HG02885 (cell line): Measurements from ENCODE around the gene SMIM36.
"Not testable (repeated sequence)": the region's sequence is repeated elsewhere in the genome, so short reads cannot be mapped to it uniquely, and the experiment has no call there.

ENCODE experiments used
- ATAC-seq: cut with Tn5 transposase; IDR thresholded peaks from one replicate; pipeline ENCODE4 v1.9.1; 2021; ENCODE audit warnings: mild to moderate bottlenecking; ENCODE audit not compliant: unreplicated experiment, poor library complexity

The SMIM36 gene

DNA sequence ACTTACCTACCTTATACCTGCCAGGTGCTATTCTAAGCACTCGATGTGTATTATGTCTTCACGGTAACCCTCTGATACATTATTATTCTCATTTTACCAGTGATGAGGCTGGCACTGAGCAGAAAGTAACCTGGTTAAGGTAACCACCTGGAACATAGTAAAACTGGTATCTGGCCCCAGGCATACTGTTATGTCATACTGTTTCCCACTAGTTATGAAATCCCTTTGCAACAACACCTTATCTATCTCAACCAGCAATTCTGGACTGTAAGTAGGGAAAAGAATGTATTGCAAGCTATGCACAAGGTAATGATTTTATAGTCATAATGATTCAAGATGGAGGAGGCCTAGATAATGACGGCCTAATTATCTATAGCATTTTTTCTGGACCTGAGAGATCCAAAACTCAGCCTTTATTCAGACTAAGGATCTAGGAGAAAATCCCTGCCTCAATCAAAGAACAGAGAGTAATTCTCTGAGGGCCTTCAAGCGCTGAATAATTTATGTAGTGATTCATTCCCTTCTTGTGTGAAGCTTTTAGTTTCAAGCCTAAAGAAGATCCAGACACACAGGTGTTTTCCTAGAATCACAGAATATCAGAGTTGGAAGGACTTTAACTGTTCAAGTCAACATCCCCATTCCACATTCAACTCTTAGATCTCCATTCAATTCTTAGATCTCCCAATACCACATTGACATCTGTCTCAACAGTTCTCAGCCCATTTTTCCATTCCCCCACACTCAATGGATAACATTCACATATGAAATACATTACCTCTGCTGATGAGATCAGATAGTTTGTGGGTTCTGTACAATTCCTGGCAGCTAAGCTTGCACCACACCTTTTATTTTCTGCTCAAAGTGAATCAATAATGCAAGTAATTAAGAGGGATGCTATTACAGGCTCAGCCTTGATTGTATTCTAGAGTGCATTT, 74.8 kb downstream of the SMIM36 start:
- peak; percentile 23 for ATAC-seq

GRCh38 chr17:55435408-55435807, 75.8 kb downstream of the SMIM36 start:
- ATAC-seq: no peak

GRCh38 chr17:55434721-55435120, 76.5 kb downstream of the SMIM36 start:
- ATAC-seq: no peak

- no peak for ATAC-seq
Measured at GRCh38 chr17:55433629-55434422, 77.4 kb downstream of the SMIM36 start.

GRCh38 chr17:55433029-55433628, 78.1 kb downstream of the SMIM36 start:
- no peak for ATAC-seq

GRCh38 chr17:55432358-55433028, 78.8 kb downstream of the SMIM36 start:
- ATAC-seq: no peak

DNA sequence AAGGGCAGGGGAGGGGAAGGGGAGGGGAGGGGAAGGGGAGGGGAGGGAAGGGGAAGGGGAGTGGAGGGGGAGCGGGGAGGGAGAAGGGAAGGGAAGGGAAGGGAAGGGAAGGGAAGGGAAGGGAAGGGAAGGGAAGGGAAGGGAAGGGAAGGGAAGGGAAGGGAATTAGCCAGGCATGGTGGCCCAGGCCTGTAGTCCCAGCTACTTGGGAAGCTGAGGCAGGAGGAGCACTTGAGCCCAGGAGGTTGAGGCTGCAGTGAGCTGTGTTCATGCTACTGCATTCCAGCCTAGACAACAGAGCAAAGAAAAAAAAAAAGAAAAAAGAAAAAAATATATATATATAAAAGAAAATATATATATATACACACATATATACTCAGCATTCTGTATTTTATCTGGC, 79.3 kb downstream of the SMIM36 start:
- not testable (repeated sequence) for ATAC-seq

DNA sequence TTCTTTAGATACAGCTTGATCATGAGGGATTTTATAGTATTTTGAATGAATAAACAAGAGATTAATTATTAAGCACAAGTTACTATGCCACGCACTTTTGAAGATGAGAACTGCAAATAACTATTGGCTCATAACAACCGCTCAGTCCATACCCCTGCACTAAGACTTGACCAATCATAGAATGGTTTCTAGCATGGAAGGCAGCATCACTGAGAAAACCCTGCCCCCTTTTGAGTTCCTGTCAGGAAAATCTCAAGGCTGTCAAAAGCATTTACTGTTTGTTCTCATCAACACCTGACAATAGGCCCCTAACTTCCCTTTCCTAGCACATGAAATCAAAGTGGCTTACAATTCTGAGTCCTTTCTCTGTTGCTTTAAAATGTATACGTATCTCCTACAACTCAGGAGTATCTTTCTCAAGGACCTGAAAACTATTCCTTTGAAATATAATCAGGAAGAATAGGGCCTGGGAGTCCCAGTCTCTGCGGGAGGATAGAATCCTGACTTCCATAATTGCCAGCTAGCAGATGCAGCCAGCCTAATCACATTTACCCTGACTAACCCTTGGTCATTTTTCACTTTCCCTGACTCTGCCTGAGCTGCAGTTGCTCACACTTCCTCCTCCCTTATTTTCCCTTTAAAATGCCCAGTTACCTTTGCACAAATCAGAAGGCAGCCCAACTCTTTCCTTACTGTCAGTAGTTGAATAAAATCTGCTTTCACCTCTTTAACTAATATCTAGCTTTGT, 80.5 kb downstream of the SMIM36 start:
- no peak for ATAC-seq

DNA sequence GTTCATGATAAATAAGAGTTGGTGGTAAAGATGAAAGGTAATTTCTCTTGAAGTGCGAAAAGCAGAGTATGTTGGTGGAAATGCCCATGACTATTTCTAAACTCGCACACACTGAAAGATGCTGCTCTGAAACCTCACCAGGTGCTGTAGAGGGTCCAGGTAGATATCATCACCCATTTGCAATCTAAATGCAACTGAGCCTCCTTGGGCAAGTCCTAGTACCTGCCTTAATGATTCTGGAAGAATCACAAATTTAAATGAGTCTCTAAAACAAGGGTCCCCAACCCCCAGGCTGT, 83.7 kb downstream of the SMIM36 start:
- peak; percentile 18 for ATAC-seq

GRCh38 chr17:55426851-55427586, 84.2 kb downstream of the SMIM36 start:
- ATAC-seq: peak; percentile 61

DNA sequence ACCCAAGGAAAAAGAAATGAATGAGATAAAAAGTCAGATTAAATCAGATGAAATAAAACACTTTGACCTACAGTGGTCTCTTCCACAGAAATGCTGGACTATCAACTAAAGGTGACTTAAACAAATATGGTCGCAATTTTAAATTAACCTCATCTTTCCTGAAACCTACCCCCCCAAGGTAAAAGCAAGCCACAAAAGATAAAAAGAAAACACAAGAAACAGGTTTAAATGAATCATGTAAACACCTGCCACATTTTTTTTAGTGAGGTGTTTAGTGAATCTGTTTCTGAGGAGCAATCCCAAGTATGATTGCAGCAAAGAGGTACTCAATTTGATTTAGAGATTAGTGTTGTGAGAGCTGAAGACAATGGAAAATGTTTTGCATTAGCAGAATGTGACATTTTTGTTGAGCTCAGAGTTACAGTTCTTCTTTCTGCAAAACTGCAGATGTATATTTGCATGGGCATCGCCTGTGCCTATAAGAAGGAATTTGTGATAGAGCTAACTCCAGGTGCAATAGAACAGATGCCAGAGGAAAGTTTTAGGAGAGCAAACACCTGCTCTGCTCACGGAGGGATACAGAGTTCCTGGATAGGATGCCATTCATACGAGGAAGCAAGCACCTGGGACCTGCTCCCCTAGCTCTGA, 86.2 kb downstream of the SMIM36 start:
- no peak for ATAC-seq

GRCh38 chr17:55423535-55423934, 87.7 kb downstream of the SMIM36 start:
- ATAC-seq: no peak

GRCh38 chr17:55422828-55423164, 88.5 kb downstream of the SMIM36 start:
- not testable (repeated sequence) for ATAC-seq

- ATAC-seq: peak; percentile 3
Measured at GRCh38 chr17:55421179-55421934, 89.9 kb downstream of the SMIM36 start, which contains the start of gene MMD. TSS of gene MMD (minus strand) at chr17:55421835. CDS start at chr17:55421695, 140 bp downstream.

- ATAC-seq: no peak
Measured at GRCh38 chr17:55420776-55421178, 90.5 kb downstream of the SMIM36 start.

DNA sequence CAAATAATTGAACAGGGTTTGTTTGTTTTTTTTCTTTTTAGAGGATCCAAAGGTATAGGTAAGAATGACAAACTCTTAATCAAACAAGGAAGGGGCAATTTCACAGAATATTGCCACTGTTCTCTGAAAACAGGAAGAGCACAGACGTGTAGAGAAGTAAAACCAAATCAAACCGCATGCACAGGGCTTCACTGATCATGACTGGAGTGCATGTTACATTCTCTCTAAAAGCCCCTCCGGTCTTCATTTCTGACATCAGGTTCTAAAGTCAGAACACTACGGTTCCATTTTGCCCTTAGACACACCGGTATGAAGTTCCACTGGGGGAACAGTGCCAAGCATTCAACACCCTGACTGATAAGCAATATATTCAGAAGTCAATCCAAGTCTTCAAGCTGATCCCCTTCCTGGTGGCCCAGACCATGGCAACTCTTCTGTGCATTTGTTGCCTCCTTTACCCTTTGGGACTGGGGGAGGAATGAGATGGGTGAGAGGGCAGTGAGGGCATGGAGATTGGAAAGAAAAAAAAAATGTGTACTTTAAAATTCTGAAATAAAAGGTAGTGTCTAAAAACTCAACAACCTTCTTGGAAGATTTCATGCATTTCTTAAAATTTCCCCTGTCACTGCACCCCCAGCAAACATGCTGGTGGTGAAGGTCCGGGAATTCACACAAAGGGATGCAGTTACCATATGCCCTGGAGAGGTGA, 91.0 kb downstream of the SMIM36 start:
- ATAC-seq: peak; percentile 31
